WTC11 (cell line): ENCODE data around the gene KAT8. TPM values are rescaled to one million over a fixed set of nuclear protein-coding genes. Genes with fewer than 3 reads are reported as not detected.

Source experiments
- ATAC-seq: fragments of 200-7000 bp; cut with Tn5 transposase; 2 replicates; pipeline ENCODE4 v1.10.0; 2021; ENCODE audit warnings: mild to moderate bottlenecking, moderate library complexity
- CTCF ChIA-PET: fragments of 300-600 bp; sonication (Branson Sonifier 250); formaldehyde crosslinking; loops from one replicate; lab custom pipeline; 2021; ENCODE audit warnings: antibody characterized with exemption; lab: Charles Lee
- POLR2A ChIA-PET: fragments of 350-600 bp; sonication (Branson Sonifier 250); formaldehyde crosslinking; loops from one replicate; lab custom pipeline; 2021; ENCODE audit warnings: antibody characterized with exemption; lab: Charles Lee
- DNase-seq: peaks from one replicate; pipeline ENCODE4 v3.0.0; 2021; ENCODE audit warnings: low spot score
- H3K27ac Mint-ChIP-seq: 2 replicates; pipeline ENCODE4 v1.8.0; 2021; ENCODE audit warnings: mixed read lengths
- H3K27me3 Mint-ChIP-seq: 2 replicates; pipeline ENCODE4 v1.8.0; 2021; ENCODE audit warnings: low read depth, mild to moderate bottlenecking, moderate library complexity, mixed read lengths
- H3K36me3 Mint-ChIP-seq: 2 replicates; pipeline ENCODE4 v1.8.0; 2021; ENCODE audit warnings: mixed read lengths
- H3K4me1 Mint-ChIP-seq: 2 replicates; pipeline ENCODE4 v1.8.0; 2022; ENCODE audit warnings: mixed read lengths
- H3K4me3 Mint-ChIP-seq: 2 replicates; pipeline ENCODE4 v1.8.0; 2021; ENCODE audit warnings: mild to moderate bottlenecking, moderate library complexity, mixed read lengths
- H3K9me3 Mint-ChIP-seq: 2 replicates; pipeline ENCODE4 v1.8.0; 2021; ENCODE audit warnings: mixed read lengths
- ESRRA ChIP-seq: sonication (generic); formaldehyde crosslinking; IDR thresholded peaks from 2 replicates; pipeline ENCODE4 v1.8.1; 2022; ENCODE audit warnings: mild to moderate bottlenecking, missing genetic modification reagents, borderline replicate concordance
- MXD4 ChIP-seq: fragments of 250-450 bp; sonication (Bioruptor Pico); IDR thresholded peaks from 2 replicates; pipeline ENCODE4 v1.8.0; 2021; ENCODE audit warnings: mild to moderate bottlenecking, moderate library complexity, borderline replicate concordance
- MYBL2 ChIP-seq: sonication (generic); formaldehyde crosslinking; IDR thresholded peaks from 2 replicates; pipeline ENCODE4 v1.8.1; 2023; ENCODE audit warnings: mild to moderate bottlenecking, moderate library complexity, missing genetic modification reagents
- NFE2L1 ChIP-seq: sonication (generic); formaldehyde crosslinking; IDR thresholded peaks from 2 replicates; pipeline ENCODE4 v1.8.1; 2023; ENCODE audit warnings: missing genetic modification reagents
- NR1H2 ChIP-seq: sonication (generic); formaldehyde crosslinking; IDR thresholded peaks from 2 replicates; pipeline ENCODE4 v1.9.0; 2021; ENCODE audit warnings: mild to moderate bottlenecking, moderate library complexity, missing genetic modification reagents
- PRRX2 ChIP-seq: fragments of 250-450 bp; sonication (Bioruptor Pico); IDR thresholded peaks from 2 replicates; pipeline ENCODE4 v1.8.0; 2021; ENCODE audit warnings: mild to moderate bottlenecking
- ZNF263 ChIP-seq: sonication (generic); formaldehyde crosslinking; IDR thresholded peaks from 2 replicates; pipeline ENCODE4 v1.8.1; 2022; ENCODE audit warnings: low read depth, mild to moderate bottlenecking, moderate library complexity, missing genetic modification reagents
- ZNF396 ChIP-seq: fragments of 250-450 bp; sonication (Bioruptor Pico); IDR thresholded peaks from 2 replicates; pipeline ENCODE4 v1.8.0; 2021; ENCODE audit warnings: mild to moderate bottlenecking, moderate library complexity, borderline replicate concordance
- total RNA-seq: library from RNA; stranded (reverse); gene quantifications from 3 replicates; pipeline ENCODE4 v1.2.3, GENCODE V29; 2021
- TF ChIP-seq, protein P1 (sequence below): sonication (generic); formaldehyde crosslinking; IDR thresholded peaks from 2 replicates; pipeline ENCODE4 v1.8.1; 2022; ENCODE audit warnings: mild to moderate bottlenecking, missing genetic modification reagents, moderate library complexity, borderline replicate concordance
- TF ChIP-seq, protein P2 (sequence below): sonication (generic); formaldehyde crosslinking; IDR thresholded peaks from 2 replicates; pipeline ENCODE4 v1.8.1; 2022; ENCODE audit warnings: mild to moderate bottlenecking, moderate library complexity, missing genetic modification reagents
- TF ChIP-seq, protein P3 (sequence below): sonication (generic); formaldehyde crosslinking; IDR thresholded peaks from 2 replicates; pipeline ENCODE4 v1.8.1; 2023; ENCODE audit warnings: mild to moderate bottlenecking, missing genetic modification reagents

KAT8 gene
- total RNA-seq, 1 experiment from 2014 or later, result 70.8 TPM

DNA sequence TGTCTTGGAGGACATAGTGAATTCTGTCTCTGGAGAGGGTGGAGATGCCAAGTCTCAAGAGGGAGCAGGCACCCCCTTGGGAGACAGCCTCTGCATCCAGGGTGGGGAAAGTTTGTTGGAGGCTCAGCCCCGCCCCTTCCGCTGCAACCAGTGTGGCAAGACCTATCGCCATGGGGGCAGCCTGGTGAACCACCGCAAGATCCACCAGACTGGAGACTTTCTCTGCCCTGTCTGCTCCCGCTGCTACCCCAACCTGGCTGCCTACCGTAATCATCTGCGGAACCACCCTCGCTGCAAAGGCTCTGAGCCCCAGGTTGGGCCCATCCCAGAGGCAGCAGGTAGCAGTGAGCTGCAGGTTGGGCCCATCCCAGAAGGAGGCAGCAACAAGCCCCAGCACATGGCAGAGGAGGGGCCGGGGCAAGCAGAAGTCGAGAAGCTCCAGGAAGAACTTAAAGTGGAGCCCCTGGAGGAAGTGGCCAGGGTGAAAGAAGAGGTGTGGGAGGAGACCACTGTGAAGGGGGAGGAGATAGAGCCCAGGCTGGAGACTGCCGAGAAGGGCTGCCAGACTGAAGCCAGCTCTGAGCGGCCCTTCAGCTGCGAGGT is 38.0 kb upstream of the KAT8 start:
- ChIA-PET POLR2A (interaction anchor here (0.6 kb wide), 1 partner anchor 24 kb away, joined by 3 read pairs; no protein-coding TSS in a partner anchor), CTCF (interaction anchor here (0.6 to 1.6 kb wide), 2 partner anchors 63 to 154 kb away, joined by 3 to 8 read pairs; no protein-coding TSS in a partner anchor)
- TF ChIP-seq NFE2L1 (CRISPR knock-in tag), result no peak
- no peak for TF ChIP-seq NR1H2 (CRISPR knock-in tag)
- TF ChIP-seq ESRRA (CRISPR knock-in tag), result no peak
- TF ChIP-seq, protein P1, sequence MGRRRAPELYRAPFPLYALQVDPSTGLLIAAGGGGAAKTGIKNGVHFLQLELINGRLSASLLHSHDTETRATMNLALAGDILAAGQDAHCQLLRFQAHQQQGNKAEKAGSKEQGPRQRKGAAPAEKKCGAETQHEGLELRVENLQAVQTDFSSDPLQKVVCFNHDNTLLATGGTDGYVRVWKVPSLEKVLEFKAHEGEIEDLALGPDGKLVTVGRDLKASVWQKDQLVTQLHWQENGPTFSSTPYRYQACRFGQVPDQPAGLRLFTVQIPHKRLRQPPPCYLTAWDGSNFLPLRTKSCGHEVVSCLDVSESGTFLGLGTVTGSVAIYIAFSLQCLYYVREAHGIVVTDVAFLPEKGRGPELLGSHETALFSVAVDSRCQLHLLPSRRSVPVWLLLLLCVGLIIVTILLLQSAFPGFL, result no peak
- H3K36me3 Mint-ChIP-seq, result peaks cover 30% of the 10 kb centered on the region
- peaks cover 7% of the 10 kb centered on the region for H3K4me1 Mint-ChIP-seq
- H3K9me3 Mint-ChIP-seq, result no peaks in the 10 kb centered on the region
- no peak overlapping the region for H3K4me3 Mint-ChIP-seq
- DNase-seq (no peak), ATAC-seq (peak; percentile 26; the same call in 1 of the 2 replicates)
- no peak overlapping the region for H3K27ac Mint-ChIP-seq
- H3K27me3 Mint-ChIP-seq, result no peaks in the 10 kb centered on the region

DNA sequence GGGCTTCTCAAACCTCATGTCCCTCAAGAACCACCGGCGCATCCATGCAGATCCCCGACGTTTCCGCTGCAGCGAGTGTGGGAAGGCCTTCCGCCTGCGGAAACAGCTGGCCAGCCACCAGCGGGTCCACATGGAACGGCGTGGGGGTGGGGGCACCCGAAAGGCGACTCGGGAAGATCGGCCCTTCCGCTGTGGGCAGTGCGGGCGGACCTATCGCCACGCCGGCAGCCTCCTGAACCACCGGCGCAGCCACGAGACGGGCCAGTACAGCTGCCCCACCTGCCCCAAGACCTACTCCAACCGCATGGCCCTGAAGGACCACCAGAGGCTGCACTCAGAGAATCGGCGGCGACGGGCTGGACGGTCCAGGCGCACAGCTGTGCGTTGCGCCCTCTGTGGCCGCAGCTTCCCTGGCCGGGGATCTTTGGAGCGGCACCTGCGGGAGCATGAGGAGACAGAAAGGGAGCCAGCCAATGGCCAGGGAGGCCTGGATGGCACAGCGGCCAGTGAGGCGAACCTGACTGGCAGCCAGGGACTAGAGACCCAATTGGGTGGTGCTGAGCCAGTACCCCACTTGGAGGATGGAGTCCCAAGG is 37.3 kb upstream of the KAT8 start:
- Mint-ChIP-seq H3K4me1 (no peaks in the 10 kb centered on the region; the same call in 1 of the 2 replicates), H3K4me3 (no peak overlapping the region), H3K9me3 (no peaks in the 10 kb centered on the region), H3K27ac (no peak overlapping the region), H3K27me3 (no peaks in the 10 kb centered on the region), H3K36me3 (peaks cover 30% of the 10 kb centered on the region)
- DNase-seq (no peak), ATAC-seq (no peak)
- TF ChIP-seq PRRX2 (CRISPR knock-in tag) (no peak), MXD4 (no peak)
- POLR2A ChIA-PET, result interaction anchor here (0.5 to 0.6 kb wide), 2 partner anchors 25 to 386 kb away, joined by 3 read pairs; no protein-coding TSS in a partner anchor
- CTCF ChIA-PET, result interaction anchor here (0.6 to 1.6 kb wide), 2 partner anchors 62 to 153 kb away, joined by 3 to 8 read pairs; no protein-coding TSS in a partner anchor

DNA sequence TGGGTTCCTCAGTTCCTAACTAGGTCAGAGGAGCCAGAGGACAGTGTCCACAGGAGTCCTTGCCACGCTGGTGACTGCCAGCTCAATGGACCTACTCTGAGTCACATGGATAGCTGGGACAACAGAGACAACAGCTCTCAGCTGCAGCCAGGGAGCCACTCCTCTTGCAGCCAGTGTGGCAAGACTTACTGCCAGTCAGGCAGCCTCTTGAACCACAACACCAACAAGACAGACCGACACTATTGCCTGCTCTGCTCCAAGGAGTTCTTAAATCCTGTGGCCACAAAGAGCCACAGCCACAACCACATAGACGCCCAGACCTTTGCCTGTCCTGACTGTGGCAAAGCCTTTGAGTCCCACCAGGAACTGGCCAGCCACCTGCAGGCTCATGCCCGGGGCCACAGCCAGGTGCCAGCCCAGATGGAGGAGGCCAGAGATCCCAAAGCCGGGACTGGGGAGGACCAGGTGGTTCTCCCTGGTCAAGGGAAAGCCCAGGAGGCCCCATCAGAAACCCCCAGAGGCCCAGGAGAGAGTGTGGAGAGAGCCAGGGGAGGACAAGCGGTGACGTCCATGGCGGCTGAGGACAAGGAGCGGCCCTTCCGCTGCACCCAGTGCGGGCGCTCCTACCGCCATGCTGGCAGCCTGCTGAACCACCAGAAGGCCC is 36.6 kb upstream of the KAT8 start:
- no peak overlapping the region for H3K27ac Mint-ChIP-seq
- ChIA-PET POLR2A (interaction anchor here (0.5 kb wide), 1 partner anchor 387 kb away, joined by 3 read pairs; no protein-coding TSS in a partner anchor), CTCF (interaction anchor here (1.6 kb wide), 1 partner anchor 62 kb away, joined by 8 read pairs; no protein-coding TSS in a partner anchor)
- ATAC-seq (no peak), DNase-seq (no peak)
- H3K9me3 Mint-ChIP-seq, result no peaks in the 10 kb centered on the region
- no peaks in the 10 kb centered on the region for H3K4me1 Mint-ChIP-seq
- TF ChIP-seq ZNF263 (no peak), ZNF396 (CRISPR knock-in tag) (no peak), MYBL2 (CRISPR knock-in tag) (no peak)
- TF ChIP-seq, protein P2, sequence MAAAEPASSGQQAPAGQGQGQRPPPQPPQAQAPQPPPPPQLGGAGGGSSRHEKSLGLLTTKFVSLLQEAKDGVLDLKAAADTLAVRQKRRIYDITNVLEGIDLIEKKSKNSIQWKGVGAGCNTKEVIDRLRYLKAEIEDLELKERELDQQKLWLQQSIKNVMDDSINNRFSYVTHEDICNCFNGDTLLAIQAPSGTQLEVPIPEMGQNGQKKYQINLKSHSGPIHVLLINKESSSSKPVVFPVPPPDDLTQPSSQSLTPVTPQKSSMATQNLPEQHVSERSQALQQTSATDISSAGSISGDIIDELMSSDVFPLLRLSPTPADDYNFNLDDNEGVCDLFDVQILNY (CRISPR knock-in tag), result no peak
- H3K27me3 Mint-ChIP-seq, result no peaks in the 10 kb centered on the region
- no peak overlapping the region for H3K4me3 Mint-ChIP-seq
- peaks cover 30% of the 10 kb centered on the region for H3K36me3 Mint-ChIP-seq

DNA sequence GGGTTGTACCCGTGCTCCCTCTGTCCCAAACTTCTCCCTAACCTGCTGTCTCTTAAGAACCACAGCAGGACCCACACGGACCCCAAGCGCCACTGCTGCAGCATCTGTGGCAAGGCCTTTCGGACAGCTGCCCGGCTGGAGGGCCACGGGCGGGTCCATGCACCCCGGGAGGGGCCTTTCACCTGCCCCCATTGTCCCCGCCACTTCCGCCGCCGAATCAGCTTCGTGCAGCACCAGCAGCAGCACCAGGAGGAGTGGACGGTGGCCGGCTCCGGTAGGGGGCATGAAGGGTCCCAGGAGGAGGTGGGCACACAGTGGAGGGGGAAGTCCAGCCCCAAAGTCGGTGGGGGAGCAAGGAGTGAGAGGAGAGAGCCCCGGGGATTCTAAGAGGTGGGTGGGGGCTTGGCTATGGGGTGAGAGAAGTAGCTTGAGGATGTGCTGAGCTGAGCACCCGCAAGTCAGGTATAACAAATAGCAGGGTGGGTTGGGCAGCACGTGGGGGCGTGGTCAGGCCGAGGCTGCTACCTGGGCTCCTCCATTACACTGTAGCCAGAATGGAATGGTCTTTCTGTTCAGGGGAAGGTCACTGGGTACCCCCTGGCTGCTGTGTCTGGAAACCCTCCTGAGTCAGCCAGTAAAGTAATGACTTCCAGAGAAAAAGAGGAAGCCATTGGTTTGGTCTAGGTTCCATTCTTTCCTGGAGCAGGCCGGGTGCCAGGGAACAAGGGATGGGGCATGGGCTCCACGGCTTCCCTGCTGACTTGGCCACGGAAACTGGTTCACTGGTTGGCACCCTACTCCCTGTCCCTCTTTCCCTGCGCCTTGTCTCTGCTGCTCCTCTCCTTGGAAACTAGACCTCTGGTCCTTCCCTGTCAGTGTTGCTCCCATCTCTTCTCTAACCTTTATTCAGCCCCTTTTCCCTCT is 35.8 kb upstream of the KAT8 start:
- TF ChIP-seq, protein P3, sequence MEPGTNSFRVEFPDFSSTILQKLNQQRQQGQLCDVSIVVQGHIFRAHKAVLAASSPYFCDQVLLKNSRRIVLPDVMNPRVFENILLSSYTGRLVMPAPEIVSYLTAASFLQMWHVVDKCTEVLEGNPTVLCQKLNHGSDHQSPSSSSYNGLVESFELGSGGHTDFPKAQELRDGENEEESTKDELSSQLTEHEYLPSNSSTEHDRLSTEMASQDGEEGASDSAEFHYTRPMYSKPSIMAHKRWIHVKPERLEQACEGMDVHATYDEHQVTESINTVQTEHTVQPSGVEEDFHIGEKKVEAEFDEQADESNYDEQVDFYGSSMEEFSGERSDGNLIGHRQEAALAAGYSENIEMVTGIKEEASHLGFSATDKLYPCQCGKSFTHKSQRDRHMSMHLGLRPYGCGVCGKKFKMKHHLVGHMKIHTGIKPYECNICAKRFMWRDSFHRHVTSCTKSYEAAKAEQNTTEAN (CRISPR knock-in tag), result no peak
- TF ChIP-seq, all 79 proteins: peak for 0
- Mint-ChIP-seq H3K36me3 (peaks cover 30% of the 10 kb centered on the region), H3K27me3 (no peaks in the 10 kb centered on the region), H3K9me3 (no peaks in the 10 kb centered on the region), H3K4me3 (no peak overlapping the region), H3K27ac (peak overlapping the region; percentile 74), H3K4me1 (no peaks in the 10 kb centered on the region)
- DNase-seq (no peak), ATAC-seq (no peak)
- ChIA-PET CTCF (no interaction called here), POLR2A (no interaction called here)
